ENCODE measurements around the gene IL1F10.

IL1F10 gene

GRCh38 chr2:113028112-113028511, 39.7 kb upstream of the IL1F10 start (continued):
- TF ChIP-seq ZNF2 (tag by site-specific recombination; IDR thresholded peaks at IDR 0.05) (no peak), ZNF704 (tag by site-specific recombination; IDR thresholded peaks at IDR 0.05) (no peak), ZNF404 (tag by site-specific recombination; IDR thresholded peaks at IDR 0.05) (no peak), ZIC2 (tag by site-specific recombination; IDR thresholded peaks at IDR 0.05) (no peak), ZBTB1 (tag by site-specific recombination; IDR thresholded peaks at IDR 0.05) (no peak)

GRCh38 chr2:113032737-113033136, 35.0 kb upstream of the IL1F10 start:
- ChIA-PET POLR2A (no interaction called here), CTCF (no interaction called here)
- Histone ChIP-seq H3K27ac (ENCODE audit: extremely low read depth, low read depth, low read length) (no peak overlapping the region), H3K4me3 (ENCODE audit: low read depth, low read length) (no peak overlapping the region), H3K36me3 (ENCODE audit: control insufficient read depth in 2 of 2, insufficient read depth in 1 of 2, low read length in 2 of 2) (no peaks in the 10 kb centered on the region), H3K4me1 (ENCODE audit: control insufficient read depth, insufficient read depth, low read length) (no peaks in the 10 kb centered on the region), H3K9me3 (ENCODE audit: control insufficient read depth, insufficient read depth, low read depth, low read length) (no peaks in the 10 kb centered on the region)
- no peak for TF ChIP-seq ZNF324 (tag by site-specific recombination; IDR thresholded peaks at IDR 0.05)
- no peak for TF ChIP-seq ZNF76 (tag by site-specific recombination; IDR thresholded peaks at IDR 0.05; ENCODE audit: borderline replicate concordance, low read depth)
- no peak for TF ChIP-seq ZEB2 (tag by site-specific recombination; IDR thresholded peaks at IDR 0.05)
- TF ChIP-seq ZNF391 (tag by site-specific recombination; IDR thresholded peaks at IDR 0.05; ENCODE audit: borderline replicate concordance, low read depth): no peak
- TF ChIP-seq, protein P1, sequence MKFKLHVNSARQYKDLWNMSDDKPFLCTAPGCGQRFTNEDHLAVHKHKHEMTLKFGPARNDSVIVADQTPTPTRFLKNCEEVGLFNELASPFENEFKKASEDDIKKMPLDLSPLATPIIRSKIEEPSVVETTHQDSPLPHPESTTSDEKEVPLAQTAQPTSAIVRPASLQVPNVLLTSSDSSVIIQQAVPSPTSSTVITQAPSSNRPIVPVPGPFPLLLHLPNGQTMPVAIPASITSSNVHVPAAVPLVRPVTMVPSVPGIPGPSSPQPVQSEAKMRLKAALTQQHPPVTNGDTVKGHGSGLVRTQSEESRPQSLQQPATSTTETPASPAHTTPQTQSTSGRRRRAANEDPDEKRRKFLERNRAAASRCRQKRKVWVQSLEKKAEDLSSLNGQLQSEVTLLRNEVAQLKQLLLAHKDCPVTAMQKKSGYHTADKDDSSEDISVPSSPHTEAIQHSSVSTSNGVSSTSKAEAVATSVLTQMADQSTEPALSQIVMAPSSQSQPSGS (tag by site-specific recombination; IDR thresholded peaks at IDR 0.05; ENCODE audit: low read depth): no peak
- TF ChIP-seq SETDB1 (IDR thresholded peaks at IDR 0.05; ENCODE audit: insufficient read length, low read length): no peak
- TF ChIP-seq BCL11B (tag by site-specific recombination; IDR thresholded peaks at IDR 0.05; ENCODE audit: low read depth): no peak
- TF ChIP-seq ZSCAN16 (tag by site-specific recombination; IDR thresholded peaks at IDR 0.05): no peak
- no peak for TF ChIP-seq ZNF362 (tag by site-specific recombination; IDR thresholded peaks at IDR 0.05)
- TF ChIP-seq BCL11A (tag by site-specific recombination; IDR thresholded peaks at IDR 0.05; ENCODE audit: low read depth): no peak
- TF ChIP-seq PRDM1 (tag by site-specific recombination; IDR thresholded peaks at IDR 0.05): no peak
- no peak for TF ChIP-seq ZNF175 (tag by site-specific recombination; IDR thresholded peaks at IDR 0.05)
- TF ChIP-seq, protein P2, sequence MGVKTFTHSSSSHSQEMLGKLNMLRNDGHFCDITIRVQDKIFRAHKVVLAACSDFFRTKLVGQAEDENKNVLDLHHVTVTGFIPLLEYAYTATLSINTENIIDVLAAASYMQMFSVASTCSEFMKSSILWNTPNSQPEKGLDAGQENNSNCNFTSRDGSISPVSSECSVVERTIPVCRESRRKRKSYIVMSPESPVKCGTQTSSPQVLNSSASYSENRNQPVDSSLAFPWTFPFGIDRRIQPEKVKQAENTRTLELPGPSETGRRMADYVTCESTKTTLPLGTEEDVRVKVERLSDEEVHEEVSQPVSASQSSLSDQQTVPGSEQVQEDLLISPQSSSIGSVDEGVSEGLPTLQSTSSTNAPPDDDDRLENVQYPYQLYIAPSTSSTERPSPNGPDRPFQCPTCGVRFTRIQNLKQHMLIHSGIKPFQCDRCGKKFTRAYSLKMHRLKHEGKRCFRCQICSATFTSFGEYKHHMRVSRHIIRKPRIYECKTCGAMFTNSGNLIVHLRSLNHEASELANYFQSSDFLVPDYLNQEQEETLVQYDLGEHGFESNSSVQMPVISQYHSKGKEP (tag by site-specific recombination; IDR thresholded peaks at IDR 0.05): no peak
- no peak for TF ChIP-seq ZBTB10 (tag by site-specific recombination; IDR thresholded peaks at IDR 0.05)
- no peak for TF ChIP-seq ZNF169 (tag by site-specific recombination; IDR thresholded peaks at IDR 0.05)
- no peak for TF ChIP-seq ZNF658 (tag by site-specific recombination; IDR thresholded peaks at IDR 0.05)
- TF ChIP-seq ZNF133 (tag by site-specific recombination; IDR thresholded peaks at IDR 0.05): no peak
- TF ChIP-seq ZNF37A (tag by site-specific recombination; IDR thresholded peaks at IDR 0.05): no peak
